Neural cell (in vitro differentiated cells): Measurements from ENCODE around the gene FKTN.
"Not testable (repeated sequence)": the region's sequence is repeated elsewhere in the genome, so short reads cannot be mapped to it uniquely, and the experiment has no call there.

Experiments used
- EP300 ChIP-seq: fragments of 450-650 bp; conservative IDR thresholded peaks from 2 replicates; pipeline ENCODE4 v1.6.1; 2014; ENCODE audit warnings: antibody characterized with exemption, mild to moderate bottlenecking, moderate library complexity; ENCODE audit not compliant: poor library complexity, severe bottlenecking
- EZH2 ChIP-seq: fragments of 200-600, 300-800 bp; shearing (Covaris generic), sonication (generic); IDR thresholded peaks from 2 replicates; pipeline ENCODE4 v1.6.1; 2014; ENCODE audit warnings: antibody characterized with exemption, low read length, borderline replicate concordance, mild to moderate bottlenecking; ENCODE audit not compliant: insufficient read depth, poor library complexity, severe bottlenecking
- MXI1 ChIP-seq: fragments of 450-650 bp; conservative IDR thresholded peaks from 2 replicates; pipeline ENCODE4 v1.6.1; 2014; ENCODE audit warnings: antibody characterized with exemption, mild to moderate bottlenecking; ENCODE audit not compliant: poor library complexity, severe bottlenecking
- POLR2AphosphoS5 ChIP-seq: IDR thresholded peaks from 2 replicates; pipeline ENCODE4 v1.6.1; 2012
- TAF1 ChIP-seq: IDR thresholded peaks from 2 replicates; pipeline ENCODE4 v1.6.1; 2012; ENCODE audit warnings: low read depth
- TF ChIP-seq, protein P1 (sequence below): fragments of 450-650 bp; IDR thresholded peaks from 2 replicates; pipeline ENCODE4 v1.5.1; 2014; ENCODE audit warnings: antibody characterized with exemption, mild to moderate bottlenecking, moderate library complexity; ENCODE audit not compliant: poor library complexity, severe bottlenecking
- TF ChIP-seq, protein P2 (sequence below): IDR thresholded peaks from 2 replicates; pipeline ENCODE4 v1.6.1; 2012; ENCODE audit warnings: borderline replicate concordance

DNA sequence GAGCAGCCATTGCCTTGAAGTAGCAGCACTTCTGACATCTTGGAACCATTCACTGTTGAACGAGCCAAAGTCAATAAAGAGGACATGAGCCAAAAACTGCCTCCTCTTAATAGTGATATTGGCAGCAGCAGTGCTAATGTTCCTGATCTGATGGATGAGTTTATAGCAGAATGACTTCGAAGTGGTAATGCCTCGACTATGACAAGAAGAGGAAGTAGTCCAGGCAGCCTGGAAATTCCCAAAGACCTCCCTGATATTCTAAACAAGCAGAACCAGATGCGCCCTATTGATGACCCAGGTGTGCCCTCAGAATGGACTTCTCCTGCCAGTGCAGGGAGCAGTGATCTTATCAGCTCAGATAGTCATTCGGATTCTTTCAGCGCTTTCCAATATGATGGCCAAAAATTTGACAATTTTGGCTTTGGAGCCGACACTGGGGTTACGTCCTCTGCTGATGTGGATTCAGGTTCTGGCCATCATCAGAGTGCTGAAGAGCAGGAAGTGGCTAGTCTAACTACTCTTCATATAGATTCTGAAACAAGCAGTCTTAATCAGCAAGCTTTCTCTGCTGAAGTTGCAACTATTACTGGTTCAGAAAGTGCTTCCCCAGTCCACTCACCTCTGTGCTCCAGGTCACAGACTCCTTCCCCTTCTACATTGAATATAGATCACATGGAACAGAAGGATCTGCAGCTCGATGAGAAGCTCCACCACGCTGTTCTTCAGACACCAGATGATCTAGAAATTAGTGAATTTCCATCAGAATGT is 35.1 kb upstream of the FKTN start:
- TF ChIP-seq EP300, POLR2AphosphoS5, MXI1, TAF1, EZH2: not testable (repeated sequence)
- TF ChIP-seq, protein P1, sequence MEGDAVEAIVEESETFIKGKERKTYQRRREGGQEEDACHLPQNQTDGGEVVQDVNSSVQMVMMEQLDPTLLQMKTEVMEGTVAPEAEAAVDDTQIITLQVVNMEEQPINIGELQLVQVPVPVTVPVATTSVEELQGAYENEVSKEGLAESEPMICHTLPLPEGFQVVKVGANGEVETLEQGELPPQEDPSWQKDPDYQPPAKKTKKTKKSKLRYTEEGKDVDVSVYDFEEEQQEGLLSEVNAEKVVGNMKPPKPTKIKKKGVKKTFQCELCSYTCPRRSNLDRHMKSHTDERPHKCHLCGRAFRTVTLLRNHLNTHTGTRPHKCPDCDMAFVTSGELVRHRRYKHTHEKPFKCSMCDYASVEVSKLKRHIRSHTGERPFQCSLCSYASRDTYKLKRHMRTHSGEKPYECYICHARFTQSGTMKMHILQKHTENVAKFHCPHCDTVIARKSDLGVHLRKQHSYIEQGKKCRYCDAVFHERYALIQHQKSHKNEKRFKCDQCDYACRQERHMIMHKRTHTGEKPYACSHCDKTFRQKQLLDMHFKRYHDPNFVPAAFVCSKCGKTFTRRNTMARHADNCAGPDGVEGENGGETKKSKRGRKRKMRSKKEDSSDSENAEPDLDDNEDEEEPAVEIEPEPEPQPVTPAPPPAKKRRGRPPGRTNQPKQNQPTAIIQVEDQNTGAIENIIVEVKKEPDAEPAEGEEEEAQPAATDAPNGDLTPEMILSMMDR, result not testable (repeated sequence)
- TF ChIP-seq, protein P2, sequence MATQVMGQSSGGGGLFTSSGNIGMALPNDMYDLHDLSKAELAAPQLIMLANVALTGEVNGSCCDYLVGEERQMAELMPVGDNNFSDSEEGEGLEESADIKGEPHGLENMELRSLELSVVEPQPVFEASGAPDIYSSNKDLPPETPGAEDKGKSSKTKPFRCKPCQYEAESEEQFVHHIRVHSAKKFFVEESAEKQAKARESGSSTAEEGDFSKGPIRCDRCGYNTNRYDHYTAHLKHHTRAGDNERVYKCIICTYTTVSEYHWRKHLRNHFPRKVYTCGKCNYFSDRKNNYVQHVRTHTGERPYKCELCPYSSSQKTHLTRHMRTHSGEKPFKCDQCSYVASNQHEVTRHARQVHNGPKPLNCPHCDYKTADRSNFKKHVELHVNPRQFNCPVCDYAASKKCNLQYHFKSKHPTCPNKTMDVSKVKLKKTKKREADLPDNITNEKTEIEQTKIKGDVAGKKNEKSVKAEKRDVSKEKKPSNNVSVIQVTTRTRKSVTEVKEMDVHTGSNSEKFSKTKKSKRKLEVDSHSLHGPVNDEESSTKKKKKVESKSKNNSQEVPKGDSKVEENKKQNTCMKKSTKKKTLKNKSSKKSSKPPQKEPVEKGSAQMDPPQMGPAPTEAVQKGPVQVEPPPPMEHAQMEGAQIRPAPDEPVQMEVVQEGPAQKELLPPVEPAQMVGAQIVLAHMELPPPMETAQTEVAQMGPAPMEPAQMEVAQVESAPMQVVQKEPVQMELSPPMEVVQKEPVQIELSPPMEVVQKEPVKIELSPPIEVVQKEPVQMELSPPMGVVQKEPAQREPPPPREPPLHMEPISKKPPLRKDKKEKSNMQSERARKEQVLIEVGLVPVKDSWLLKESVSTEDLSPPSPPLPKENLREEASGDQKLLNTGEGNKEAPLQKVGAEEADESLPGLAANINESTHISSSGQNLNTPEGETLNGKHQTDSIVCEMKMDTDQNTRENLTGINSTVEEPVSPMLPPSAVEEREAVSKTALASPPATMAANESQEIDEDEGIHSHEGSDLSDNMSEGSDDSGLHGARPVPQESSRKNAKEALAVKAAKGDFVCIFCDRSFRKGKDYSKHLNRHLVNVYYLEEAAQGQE, result not testable (repeated sequence)
